Measurements from ENCODE around the gene SDC1. TPM values are rescaled to one million over a fixed set of nuclear protein-coding genes. Genes with fewer than 3 reads are reported as not detected.

Gene SDC1
- total and polyA plus RNA-seq, 8 donors: 16.0 to 140 (median 45.0) TPM

DNA sequence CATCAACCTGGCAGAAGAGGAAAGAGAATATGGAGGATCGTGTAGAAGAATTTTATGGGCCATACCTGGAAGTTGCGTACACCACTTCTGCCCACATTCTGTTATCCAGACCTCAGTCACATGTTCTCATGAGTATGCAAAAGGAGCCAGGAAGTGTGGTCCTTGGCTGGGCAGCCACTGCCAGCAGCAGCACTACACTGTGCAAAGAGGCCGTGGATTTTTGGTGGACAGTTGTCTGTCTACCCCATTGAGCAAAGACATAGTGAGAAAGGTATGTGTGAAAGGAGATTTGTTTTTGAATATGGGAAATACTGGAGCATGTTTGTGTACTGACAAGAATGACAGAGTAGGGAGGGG, 68.1 kb downstream of the SDC1 start:
- intact Hi-C loops (cut with DNase I; ENCODE audit: low total_unique reads): no loop called here
- WGBS, 5 donors: 69 to 89% (median 82%) methylated on average over 3 of the region's 3 CpGs

DNA sequence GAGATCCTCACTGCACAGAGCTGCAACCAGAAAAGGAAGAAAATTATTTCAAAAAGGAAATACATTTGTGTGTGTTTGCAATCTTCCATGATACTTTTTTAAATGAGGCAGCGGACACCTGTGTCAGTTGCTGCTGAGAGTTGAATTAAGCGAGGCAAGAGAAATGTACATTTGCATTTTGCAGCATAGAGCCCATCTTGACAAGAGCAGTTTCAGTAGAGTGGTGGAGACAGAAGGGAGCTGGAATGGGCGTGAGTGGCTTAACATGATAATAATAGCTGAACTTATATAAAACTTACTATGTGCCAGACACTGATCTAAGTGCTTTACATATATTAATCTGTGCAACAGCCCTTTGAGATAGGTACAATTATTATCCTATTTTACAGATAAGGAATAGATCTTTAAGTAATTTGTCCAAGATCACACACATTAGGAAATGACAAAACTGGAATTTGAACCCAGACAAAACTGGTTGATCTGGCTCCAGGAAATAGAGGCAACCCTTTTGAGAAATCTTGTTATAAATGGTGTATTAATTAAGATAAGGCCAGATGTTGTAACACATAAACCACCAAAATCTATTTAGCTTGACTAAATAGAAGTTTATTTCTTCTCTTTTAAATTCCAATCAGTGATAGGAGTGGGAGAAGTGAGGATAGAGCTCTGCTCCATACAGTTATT, 68.7 kb downstream of the SDC1 start:
- WGBS, 5 donors: 71 to 93% (median 90%) methylated on average over 3 of the region's 3 CpGs
- no peak overlapping the region for H3K27ac ChIP-seq
- intact Hi-C loops (cut with DNase I; ENCODE audit: low total_unique reads): no loop called here
- no peak for TF ChIP-seq POLR2AphosphoS5 (IDR thresholded peaks at IDR 0.05)
- TF ChIP-seq, protein P1, sequence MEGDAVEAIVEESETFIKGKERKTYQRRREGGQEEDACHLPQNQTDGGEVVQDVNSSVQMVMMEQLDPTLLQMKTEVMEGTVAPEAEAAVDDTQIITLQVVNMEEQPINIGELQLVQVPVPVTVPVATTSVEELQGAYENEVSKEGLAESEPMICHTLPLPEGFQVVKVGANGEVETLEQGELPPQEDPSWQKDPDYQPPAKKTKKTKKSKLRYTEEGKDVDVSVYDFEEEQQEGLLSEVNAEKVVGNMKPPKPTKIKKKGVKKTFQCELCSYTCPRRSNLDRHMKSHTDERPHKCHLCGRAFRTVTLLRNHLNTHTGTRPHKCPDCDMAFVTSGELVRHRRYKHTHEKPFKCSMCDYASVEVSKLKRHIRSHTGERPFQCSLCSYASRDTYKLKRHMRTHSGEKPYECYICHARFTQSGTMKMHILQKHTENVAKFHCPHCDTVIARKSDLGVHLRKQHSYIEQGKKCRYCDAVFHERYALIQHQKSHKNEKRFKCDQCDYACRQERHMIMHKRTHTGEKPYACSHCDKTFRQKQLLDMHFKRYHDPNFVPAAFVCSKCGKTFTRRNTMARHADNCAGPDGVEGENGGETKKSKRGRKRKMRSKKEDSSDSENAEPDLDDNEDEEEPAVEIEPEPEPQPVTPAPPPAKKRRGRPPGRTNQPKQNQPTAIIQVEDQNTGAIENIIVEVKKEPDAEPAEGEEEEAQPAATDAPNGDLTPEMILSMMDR (IDR thresholded peaks at IDR 0.05): no peak
- no peak for TF ChIP-seq POLR2A (IDR thresholded peaks at IDR 0.05)
- no peak for TF ChIP-seq EP300 (IDR thresholded peaks at IDR 0.05)
- H3K4me1 ChIP-seq: no peaks in the 10 kb centered on the region
- no peak overlapping the region for H3K4me3 ChIP-seq
- no peak for DNase-seq
- H3K27me3 ChIP-seq: no peaks in the 10 kb centered on the region
- H3K36me3 ChIP-seq: no peaks in the 10 kb centered on the region
- H3K9me3 ChIP-seq: no peaks in the 10 kb centered on the region

More for the DNA sequence above, 68.1 kb downstream of the SDC1 start:
- Histone ChIP-seq H3K27me3 (no peaks in the 10 kb centered on the region), H3K27ac (no peak overlapping the region), H3K9me3 (no peaks in the 10 kb centered on the region), H3K36me3 (no peaks in the 10 kb centered on the region), H3K4me1 (no peaks in the 10 kb centered on the region), H3K4me3 (no peak overlapping the region)
- no peak for DNase-seq
- TF ChIP-seq EP300 (IDR thresholded peaks at IDR 0.05) (no peak), POLR2AphosphoS5 (IDR thresholded peaks at IDR 0.05) (no peak), POLR2A (IDR thresholded peaks at IDR 0.05) (no peak)
- TF ChIP-seq, protein P1 (IDR thresholded peaks at IDR 0.05): no peak

DNA sequence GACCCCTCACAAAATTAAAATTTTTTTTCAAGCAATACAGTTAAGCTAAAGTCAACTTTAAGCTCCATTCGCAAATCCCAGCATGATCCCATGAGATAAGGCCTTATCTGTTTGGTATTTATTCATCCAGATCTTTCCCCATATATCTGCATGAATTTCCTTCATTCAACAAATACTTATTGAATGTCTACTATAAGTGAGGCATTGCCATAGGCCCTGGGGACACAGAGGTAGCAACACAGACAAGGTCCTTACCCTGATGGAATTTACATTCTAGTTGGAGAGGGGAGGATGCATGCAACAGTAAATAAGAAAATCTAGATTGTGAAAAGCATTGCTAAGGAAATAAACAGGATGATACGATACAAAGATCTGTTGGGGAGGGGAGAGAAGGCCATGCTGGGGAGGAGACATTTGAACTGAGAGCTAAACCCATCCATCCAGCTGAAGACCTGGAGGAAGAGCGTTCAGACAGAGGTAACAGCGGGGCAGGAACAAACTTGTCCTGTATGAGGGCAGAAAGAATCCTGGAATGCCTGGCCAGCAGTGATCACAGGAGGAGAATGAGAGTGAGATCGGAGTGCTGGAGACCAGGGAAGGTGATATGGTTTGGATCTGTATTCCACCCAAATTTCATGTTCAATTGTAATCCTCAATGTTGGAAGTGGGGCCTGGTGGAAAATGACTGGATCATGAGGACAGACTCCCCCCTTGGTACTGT, 71.6 kb downstream of the SDC1 start:
- H3K36me3 ChIP-seq: no peaks in the 10 kb centered on the region
- intact Hi-C loops (cut with DNase I; ENCODE audit: low total_unique reads): no loop called here
- DNase-seq: no peak
- H3K4me3 ChIP-seq: no peak overlapping the region
- WGBS, 5 donors: 71 to 85% (median 75%) methylated on average over 5 of the region's 5 CpGs
- no peak overlapping the region for H3K27ac ChIP-seq
- TF ChIP-seq POLR2AphosphoS5 (IDR thresholded peaks at IDR 0.05) (no peak), POLR2A (IDR thresholded peaks at IDR 0.05) (no peak), EP300 (IDR thresholded peaks at IDR 0.05) (no peak)
- TF ChIP-seq, protein P1 (IDR thresholded peaks at IDR 0.05): no peak
- no peaks in the 10 kb centered on the region for H3K27me3 ChIP-seq
- no peaks in the 10 kb centered on the region for H3K9me3 ChIP-seq
- H3K4me1 ChIP-seq: peaks cover 8 to 15% (median 13%) of the 10 kb centered on the region in 4 donors

DNA sequence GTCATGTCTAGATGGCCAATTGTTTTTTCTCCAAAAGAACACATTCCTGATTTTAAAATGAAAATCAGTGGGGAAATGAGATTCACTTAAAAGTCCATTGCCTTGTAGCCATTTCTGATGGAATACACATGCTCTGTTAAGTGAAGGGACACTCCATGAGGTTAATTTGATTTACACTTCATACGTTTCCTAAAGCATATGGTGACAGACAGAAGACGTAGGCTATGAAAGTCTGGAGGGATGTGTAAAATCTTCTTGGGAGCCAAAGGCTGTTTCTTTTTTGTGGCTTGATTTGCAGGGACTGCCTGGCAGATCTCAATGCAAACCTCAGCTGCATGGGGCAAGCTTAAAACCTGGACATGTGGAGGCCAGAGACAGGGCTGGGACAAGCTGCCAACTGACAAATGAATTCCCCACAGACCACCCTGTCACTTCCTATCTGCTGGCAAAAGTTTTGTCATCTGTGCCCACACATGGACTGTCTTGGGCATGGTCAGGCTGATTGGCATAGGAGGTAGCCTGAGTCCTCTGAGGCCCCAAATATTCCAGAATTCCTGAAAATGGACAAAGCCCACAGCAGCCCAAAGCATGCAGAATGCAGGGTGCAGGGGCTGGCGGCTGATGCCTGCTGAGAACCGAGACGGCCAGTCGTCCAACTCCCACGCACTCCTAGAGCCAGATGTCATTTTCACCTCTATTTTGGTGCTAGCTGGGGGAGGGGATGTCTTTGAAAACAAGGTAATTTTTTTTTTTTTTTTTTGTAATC, 73.9 kb downstream of the SDC1 start:
- Histone ChIP-seq H3K4me1 (peaks cover 8 to 15% (median 13%) of the 10 kb centered on the region in 4 donors), H3K27me3 (no peaks in the 10 kb centered on the region), H3K4me3 (no peak overlapping the region), H3K36me3 (no peaks in the 10 kb centered on the region), H3K27ac (peak overlapping the region in 1 of 5 donors; percentile 53), H3K9me3 (no peaks in the 10 kb centered on the region)
- intact Hi-C loops (cut with DNase I; ENCODE audit: low total_unique reads): no loop called here
- TF ChIP-seq POLR2A (IDR thresholded peaks at IDR 0.05) (no peak), POLR2AphosphoS5 (IDR thresholded peaks at IDR 0.05) (no peak), EP300 (IDR thresholded peaks at IDR 0.05) (no peak)
- TF ChIP-seq, protein P1 (IDR thresholded peaks at IDR 0.05): no peak
- WGBS, 5 donors: 66 to 81% (median 73%) methylated on average over 7 of the region's 7 CpGs
- no peak for DNase-seq
